Measurements from ENCODE around the gene RAI14. TPM values are rescaled to one million over a fixed set of nuclear protein-coding genes. Genes with fewer than 3 reads are reported as not detected.

The RAI14 gene
- total and polyA plus RNA-seq, 2 donors (not counting 1 experiment from before 2014, with no cell fraction given): 98.7 to 125 TPM

- no peaks in the 10 kb centered on the region for H3K27me3 ChIP-seq (ENCODE audit: control insufficient read depth, insufficient read depth, low read length)
- no peak overlapping the region for H3K27ac ChIP-seq (ENCODE audit: insufficient read depth, low read length)
- H3K4me2 ChIP-seq (ENCODE audit: extremely low read depth, insufficient read depth, low read length): no peak overlapping the region
- peaks cover 62% of the 10 kb centered on the region for H3K79me2 ChIP-seq (ENCODE audit: control insufficient read depth, insufficient read depth, low read length)
- DNase-seq (ENCODE audit: low read depth in 2 of 2): no peak
- no peak overlapping the region for H2AFZ ChIP-seq (ENCODE audit: low read length)
- H3K9ac ChIP-seq (ENCODE audit: insufficient read depth, low read length): no peak overlapping the region
- no peaks in the 10 kb centered on the region for H4K20me1 ChIP-seq (ENCODE audit: control insufficient read depth, extremely low read depth, insufficient read depth, low read length)
- no peaks in the 10 kb centered on the region for H3K9me3 ChIP-seq (ENCODE audit: control insufficient read depth, insufficient read depth, low read depth, low read length)
- H3K4me3 ChIP-seq (replicated peaks in 1 of 4; ENCODE audit: control extremely low read depth in 1 of 4, insufficient read depth in 1 of 4, low read depth in 3 of 4, low read length in 4 of 4): no peak overlapping the region
- no peaks in the 10 kb centered on the region for H3K4me1 ChIP-seq (ENCODE audit: control insufficient read depth, extremely low read depth, insufficient read depth, low read length)
- no peaks in the 10 kb centered on the region for H3K36me3 ChIP-seq (ENCODE audit: control insufficient read depth, insufficient read depth, low read length)
- TF ChIP-seq, protein P1, sequence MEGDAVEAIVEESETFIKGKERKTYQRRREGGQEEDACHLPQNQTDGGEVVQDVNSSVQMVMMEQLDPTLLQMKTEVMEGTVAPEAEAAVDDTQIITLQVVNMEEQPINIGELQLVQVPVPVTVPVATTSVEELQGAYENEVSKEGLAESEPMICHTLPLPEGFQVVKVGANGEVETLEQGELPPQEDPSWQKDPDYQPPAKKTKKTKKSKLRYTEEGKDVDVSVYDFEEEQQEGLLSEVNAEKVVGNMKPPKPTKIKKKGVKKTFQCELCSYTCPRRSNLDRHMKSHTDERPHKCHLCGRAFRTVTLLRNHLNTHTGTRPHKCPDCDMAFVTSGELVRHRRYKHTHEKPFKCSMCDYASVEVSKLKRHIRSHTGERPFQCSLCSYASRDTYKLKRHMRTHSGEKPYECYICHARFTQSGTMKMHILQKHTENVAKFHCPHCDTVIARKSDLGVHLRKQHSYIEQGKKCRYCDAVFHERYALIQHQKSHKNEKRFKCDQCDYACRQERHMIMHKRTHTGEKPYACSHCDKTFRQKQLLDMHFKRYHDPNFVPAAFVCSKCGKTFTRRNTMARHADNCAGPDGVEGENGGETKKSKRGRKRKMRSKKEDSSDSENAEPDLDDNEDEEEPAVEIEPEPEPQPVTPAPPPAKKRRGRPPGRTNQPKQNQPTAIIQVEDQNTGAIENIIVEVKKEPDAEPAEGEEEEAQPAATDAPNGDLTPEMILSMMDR (conservative IDR thresholded peaks at IDR 0.05 in 1 of 2, IDR thresholded peaks at IDR 0.05 in 1 of 2; ENCODE audit: low read depth in 1 of 2, low read length in 2 of 2): no peak
- TF ChIP-seq EZH2 (IDR thresholded peaks at IDR 0.05; ENCODE audit: low read length, missing control alignments): no peak
Observed at GRCh38 chr5:34728236-34728635, 72.1 kb downstream of the RAI14 start.

DNA sequence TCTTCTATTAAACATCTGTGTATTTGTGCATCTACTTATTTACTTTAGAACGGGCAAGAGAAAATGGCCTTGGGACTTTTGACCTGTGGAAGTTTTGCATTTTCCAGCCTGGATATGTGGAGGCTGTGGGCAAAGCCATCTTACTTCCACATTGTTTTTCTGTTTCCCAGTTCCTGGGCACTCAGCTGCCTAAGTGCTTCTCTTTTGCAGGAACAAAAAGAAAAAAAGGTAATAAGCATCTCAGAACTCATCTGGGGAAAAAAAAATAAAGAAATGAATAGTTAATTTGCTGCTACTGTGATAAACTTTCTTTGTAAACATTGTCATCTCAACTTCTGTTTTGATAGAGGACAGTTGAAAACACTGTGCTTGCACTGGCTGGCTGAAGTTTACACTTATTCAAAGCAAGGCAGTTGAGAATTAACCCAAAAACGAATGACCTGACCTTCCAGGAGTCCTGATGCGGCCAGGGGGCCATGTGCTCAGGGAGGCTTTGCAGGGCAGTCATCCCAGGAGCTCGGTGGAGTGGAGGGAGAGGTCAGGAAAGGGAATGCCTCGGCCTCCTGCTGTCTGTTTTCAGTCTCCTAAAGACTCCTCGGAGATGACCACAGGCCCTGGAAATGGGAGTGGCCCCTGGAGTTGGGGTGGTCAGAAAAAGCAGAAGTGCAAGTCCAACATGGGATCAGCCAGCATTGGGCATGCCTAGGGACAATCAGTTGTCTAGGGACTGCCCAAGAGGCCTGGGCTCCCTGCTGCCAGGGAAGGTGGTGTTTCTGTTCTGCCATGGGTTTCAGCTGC is 75.5 kb downstream of the RAI14 start:
- H3K4me2 ChIP-seq (ENCODE audit: extremely low read depth, insufficient read depth, low read length): no peak overlapping the region
- H4K20me1 ChIP-seq (ENCODE audit: control insufficient read depth, extremely low read depth, insufficient read depth, low read length): no peaks in the 10 kb centered on the region
- peaks cover 57% of the 10 kb centered on the region for H3K79me2 ChIP-seq (ENCODE audit: control insufficient read depth, insufficient read depth, low read length)
- H3K36me3 ChIP-seq (ENCODE audit: control insufficient read depth, insufficient read depth, low read length): peaks cover 3% of the 10 kb centered on the region
- no peak overlapping the region for H3K27ac ChIP-seq (ENCODE audit: insufficient read depth, low read length)
- H3K4me3 ChIP-seq (replicated peaks in 1 of 4; ENCODE audit: control extremely low read depth in 1 of 4, insufficient read depth in 1 of 4, low read depth in 3 of 4, low read length in 4 of 4): no peak overlapping the region
- DNase-seq (ENCODE audit: low read depth in 2 of 2): no peak
- H2AFZ ChIP-seq (ENCODE audit: low read length): no peak overlapping the region
- H3K4me1 ChIP-seq (ENCODE audit: control insufficient read depth, extremely low read depth, insufficient read depth, low read length): peaks cover 2% of the 10 kb centered on the region
- H3K27me3 ChIP-seq (ENCODE audit: control insufficient read depth, insufficient read depth, low read length): no peaks in the 10 kb centered on the region
- TF ChIP-seq, protein P1 (conservative IDR thresholded peaks at IDR 0.05 in 1 of 2, IDR thresholded peaks at IDR 0.05 in 1 of 2; ENCODE audit: low read depth in 1 of 2, low read length in 2 of 2): no peak
- no peak for TF ChIP-seq EZH2 (IDR thresholded peaks at IDR 0.05; ENCODE audit: low read length, missing control alignments)
- H3K9me3 ChIP-seq (ENCODE audit: control insufficient read depth, insufficient read depth, low read depth, low read length): no peaks in the 10 kb centered on the region
- no peak overlapping the region for H3K9ac ChIP-seq (ENCODE audit: insufficient read depth, low read length)

DNA sequence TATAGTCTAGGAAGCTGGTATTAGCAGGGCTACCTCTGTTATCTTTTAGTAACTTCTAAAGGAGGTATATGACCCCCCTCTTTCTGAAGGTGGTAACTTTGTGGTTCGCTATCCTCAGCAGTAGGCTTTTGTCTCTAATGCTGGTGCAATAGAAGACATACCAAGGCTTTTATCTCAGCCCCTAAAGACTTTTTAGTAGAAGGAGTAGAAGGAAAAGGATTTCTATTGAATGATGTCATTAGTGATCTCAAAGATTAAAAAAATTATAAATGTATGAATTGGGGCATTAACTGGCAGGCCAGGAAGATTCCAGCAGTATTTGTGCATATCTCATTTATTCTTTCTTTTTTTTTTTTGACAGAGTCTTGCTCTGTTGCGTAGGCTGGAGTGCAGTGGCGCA is 78.2 kb downstream of the RAI14 start:
- Histone ChIP-seq H4K20me1 (ENCODE audit: control insufficient read depth, extremely low read depth, insufficient read depth, low read length) (no peaks in the 10 kb centered on the region), H3K4me2 (ENCODE audit: extremely low read depth, insufficient read depth, low read length) (no peak overlapping the region), H3K36me3 (ENCODE audit: control insufficient read depth, insufficient read depth, low read length) (peaks cover 4% of the 10 kb centered on the region), H3K27ac (ENCODE audit: insufficient read depth, low read length) (no peak overlapping the region), H3K27me3 (ENCODE audit: control insufficient read depth, insufficient read depth, low read length) (no peaks in the 10 kb centered on the region), H3K9ac (ENCODE audit: insufficient read depth, low read length) (no peak overlapping the region), H3K4me3 (replicated peaks in 1 of 4; ENCODE audit: control extremely low read depth in 1 of 4, insufficient read depth in 1 of 4, low read depth in 3 of 4, low read length in 4 of 4) (no peak overlapping the region), H3K9me3 (ENCODE audit: control insufficient read depth, insufficient read depth, low read depth, low read length) (no peaks in the 10 kb centered on the region), H2AFZ (ENCODE audit: low read length) (no peak overlapping the region), H3K4me1 (ENCODE audit: control insufficient read depth, extremely low read depth, insufficient read depth, low read length) (peaks cover 2% of the 10 kb centered on the region), H3K79me2 (ENCODE audit: control insufficient read depth, insufficient read depth, low read length) (peaks cover 56% of the 10 kb centered on the region)
- TF ChIP-seq EZH2 (IDR thresholded peaks at IDR 0.05; ENCODE audit: low read length, missing control alignments): no peak
- TF ChIP-seq, protein P1 (conservative IDR thresholded peaks at IDR 0.05 in 1 of 2, IDR thresholded peaks at IDR 0.05 in 1 of 2; ENCODE audit: low read depth in 1 of 2, low read length in 2 of 2): no peak
- peak in 1 of 2 donors; percentile 59 for DNase-seq (ENCODE audit: low read depth in 2 of 2)
